ENCODE data around the gene ATP8B4.

ATP8B4 gene

GRCh38 chr15:49926740-49927139, 192.3 kb downstream of the ATP8B4 start:
- Histone ChIP-seq H3K9me3 (ENCODE audit: control insufficient read depth, insufficient read depth, low read depth, low read length) (no peaks in the 10 kb centered on the region), H3K9ac (ENCODE audit: low read length) (no peak overlapping the region), H3K36me3 (ENCODE audit: control insufficient read depth, insufficient read depth, low read length) (no peaks in the 10 kb centered on the region), H3K4me3 (ENCODE audit: low read depth, low read length) (no peak overlapping the region), H3K4me1 (ENCODE audit: control insufficient read depth, insufficient read depth, low read length) (no peaks in the 10 kb centered on the region), H3K27me3 (ENCODE audit: control insufficient read depth, insufficient read depth, low read length) (no peaks in the 10 kb centered on the region), H3K27ac (ENCODE audit: low read depth, low read length) (no peak overlapping the region)

- H3K4me1 ChIP-seq (ENCODE audit: control insufficient read depth, insufficient read depth, low read length), result no peaks in the 10 kb centered on the region
- H3K9me3 ChIP-seq (ENCODE audit: control insufficient read depth, insufficient read depth, low read depth, low read length), result no peaks in the 10 kb centered on the region
- H3K27ac ChIP-seq (ENCODE audit: low read depth, low read length), result no peak overlapping the region
- no peaks in the 10 kb centered on the region for H3K36me3 ChIP-seq (ENCODE audit: control insufficient read depth, insufficient read depth, low read length)
- H3K27me3 ChIP-seq (ENCODE audit: control insufficient read depth, insufficient read depth, low read length), result no peaks in the 10 kb centered on the region
- H3K4me3 ChIP-seq (ENCODE audit: low read depth, low read length), result no peak overlapping the region
- no peak overlapping the region for H3K9ac ChIP-seq (ENCODE audit: low read length)
Measured at GRCh38 chr15:49923671-49924070, 195.4 kb downstream of the ATP8B4 start.

- Histone ChIP-seq H3K27me3 (ENCODE audit: control insufficient read depth, insufficient read depth, low read length) (no peaks in the 10 kb centered on the region), H3K27ac (ENCODE audit: low read depth, low read length) (no peak overlapping the region), H3K9me3 (ENCODE audit: control insufficient read depth, insufficient read depth, low read depth, low read length) (no peaks in the 10 kb centered on the region), H3K9ac (ENCODE audit: low read length) (no peak overlapping the region), H3K36me3 (ENCODE audit: control insufficient read depth, insufficient read depth, low read length) (no peaks in the 10 kb centered on the region), H3K4me3 (ENCODE audit: low read depth, low read length) (no peak overlapping the region), H3K4me1 (ENCODE audit: control insufficient read depth, insufficient read depth, low read length) (no peaks in the 10 kb centered on the region)
Measured at GRCh38 chr15:49919034-49919433, 200.0 kb downstream of the ATP8B4 start.

GRCh38 chr15:49918121-49918520, 200.9 kb downstream of the ATP8B4 start:
- Histone ChIP-seq H3K27ac (ENCODE audit: low read depth, low read length) (no peak overlapping the region), H3K27me3 (ENCODE audit: control insufficient read depth, insufficient read depth, low read length) (no peaks in the 10 kb centered on the region), H3K4me3 (ENCODE audit: low read depth, low read length) (no peak overlapping the region), H3K36me3 (ENCODE audit: control insufficient read depth, insufficient read depth, low read length) (no peaks in the 10 kb centered on the region), H3K9me3 (ENCODE audit: control insufficient read depth, insufficient read depth, low read depth, low read length) (no peaks in the 10 kb centered on the region), H3K4me1 (ENCODE audit: control insufficient read depth, insufficient read depth, low read length) (no peaks in the 10 kb centered on the region), H3K9ac (ENCODE audit: low read length) (no peak overlapping the region)

- H3K27ac ChIP-seq (ENCODE audit: low read depth, low read length), result no peak overlapping the region
- no peaks in the 10 kb centered on the region for H3K36me3 ChIP-seq (ENCODE audit: control insufficient read depth, insufficient read depth, low read length)
- H3K9me3 ChIP-seq (ENCODE audit: control insufficient read depth, insufficient read depth, low read depth, low read length), result no peaks in the 10 kb centered on the region
- H3K27me3 ChIP-seq (ENCODE audit: control insufficient read depth, insufficient read depth, low read length), result no peaks in the 10 kb centered on the region
- no peaks in the 10 kb centered on the region for H3K4me1 ChIP-seq (ENCODE audit: control insufficient read depth, insufficient read depth, low read length)
- H3K9ac ChIP-seq (ENCODE audit: low read length), result no peak overlapping the region
- no peak overlapping the region for H3K4me3 ChIP-seq (ENCODE audit: low read depth, low read length)
Measured at GRCh38 chr15:49916998-49917397, 202.0 kb downstream of the ATP8B4 start.

- Histone ChIP-seq H3K9ac (ENCODE audit: low read length) (no peak overlapping the region), H3K27me3 (ENCODE audit: control insufficient read depth, insufficient read depth, low read length) (no peaks in the 10 kb centered on the region), H3K27ac (ENCODE audit: low read depth, low read length) (no peak overlapping the region), H3K4me3 (ENCODE audit: low read depth, low read length) (no peak overlapping the region), H3K4me1 (ENCODE audit: control insufficient read depth, insufficient read depth, low read length) (no peaks in the 10 kb centered on the region), H3K9me3 (ENCODE audit: control insufficient read depth, insufficient read depth, low read depth, low read length) (no peaks in the 10 kb centered on the region), H3K36me3 (ENCODE audit: control insufficient read depth, insufficient read depth, low read length) (no peaks in the 10 kb centered on the region)
Measured at GRCh38 chr15:49915822-49916221, 203.2 kb downstream of the ATP8B4 start.

GRCh38 chr15:49908933-49909295, 210.1 kb downstream of the ATP8B4 start:
- Histone ChIP-seq H3K27ac (ENCODE audit: low read depth, low read length) (no peak overlapping the region), H3K9me3 (ENCODE audit: control insufficient read depth, insufficient read depth, low read depth, low read length) (no peaks in the 10 kb centered on the region), H3K36me3 (ENCODE audit: control insufficient read depth, insufficient read depth, low read length) (no peaks in the 10 kb centered on the region), H3K27me3 (ENCODE audit: control insufficient read depth, insufficient read depth, low read length) (no peaks in the 10 kb centered on the region), H3K4me3 (ENCODE audit: low read depth, low read length) (no peak overlapping the region), H3K4me1 (ENCODE audit: control insufficient read depth, insufficient read depth, low read length) (no peaks in the 10 kb centered on the region), H3K9ac (ENCODE audit: low read length) (no peak overlapping the region)

- Histone ChIP-seq H3K27ac (ENCODE audit: low read depth, low read length) (no peak overlapping the region), H3K9me3 (ENCODE audit: control insufficient read depth, insufficient read depth, low read depth, low read length) (no peaks in the 10 kb centered on the region), H3K4me1 (ENCODE audit: control insufficient read depth, insufficient read depth, low read length) (no peaks in the 10 kb centered on the region), H3K27me3 (ENCODE audit: control insufficient read depth, insufficient read depth, low read length) (no peaks in the 10 kb centered on the region), H3K4me3 (ENCODE audit: low read depth, low read length) (no peak overlapping the region), H3K9ac (ENCODE audit: low read length) (no peak overlapping the region), H3K36me3 (ENCODE audit: control insufficient read depth, insufficient read depth, low read length) (no peaks in the 10 kb centered on the region)
Measured at GRCh38 chr15:49908236-49908932, 210.6 kb downstream of the ATP8B4 start.

- Histone ChIP-seq H3K27ac (ENCODE audit: low read depth, low read length) (no peak overlapping the region), H3K36me3 (ENCODE audit: control insufficient read depth, insufficient read depth, low read length) (no peaks in the 10 kb centered on the region), H3K9ac (ENCODE audit: low read length) (no peak overlapping the region), H3K4me3 (ENCODE audit: low read depth, low read length) (no peak overlapping the region), H3K9me3 (ENCODE audit: control insufficient read depth, insufficient read depth, low read depth, low read length) (no peaks in the 10 kb centered on the region), H3K27me3 (ENCODE audit: control insufficient read depth, insufficient read depth, low read length) (no peaks in the 10 kb centered on the region), H3K4me1 (ENCODE audit: control insufficient read depth, insufficient read depth, low read length) (no peaks in the 10 kb centered on the region)
Measured at GRCh38 chr15:49906966-49907365, 212.1 kb downstream of the ATP8B4 start.

GRCh38 chr15:49905221-49905620, 213.8 kb downstream of the ATP8B4 start:
- H3K9me3 ChIP-seq (ENCODE audit: control insufficient read depth, insufficient read depth, low read depth, low read length), result no peaks in the 10 kb centered on the region
- no peak overlapping the region for H3K9ac ChIP-seq (ENCODE audit: low read length)
- H3K36me3 ChIP-seq (ENCODE audit: control insufficient read depth, insufficient read depth, low read length), result no peaks in the 10 kb centered on the region
- no peak overlapping the region for H3K27ac ChIP-seq (ENCODE audit: low read depth, low read length)
- no peak overlapping the region for H3K4me3 ChIP-seq (ENCODE audit: low read depth, low read length)
- H3K27me3 ChIP-seq (ENCODE audit: control insufficient read depth, insufficient read depth, low read length), result no peaks in the 10 kb centered on the region
- H3K4me1 ChIP-seq (ENCODE audit: control insufficient read depth, insufficient read depth, low read length), result no peaks in the 10 kb centered on the region

- Histone ChIP-seq H3K36me3 (ENCODE audit: control insufficient read depth, insufficient read depth, low read length) (no peaks in the 10 kb centered on the region), H3K4me3 (ENCODE audit: low read depth, low read length) (no peak overlapping the region), H3K4me1 (ENCODE audit: control insufficient read depth, insufficient read depth, low read length) (no peaks in the 10 kb centered on the region), H3K9me3 (ENCODE audit: control insufficient read depth, insufficient read depth, low read depth, low read length) (no peaks in the 10 kb centered on the region), H3K27me3 (ENCODE audit: control insufficient read depth, insufficient read depth, low read length) (no peaks in the 10 kb centered on the region), H3K27ac (ENCODE audit: low read depth, low read length) (no peak overlapping the region), H3K9ac (ENCODE audit: low read length) (no peak overlapping the region)
Measured at GRCh38 chr15:49904296-49904695, 214.7 kb downstream of the ATP8B4 start.
